Measurements from ENCODE around the gene ARHGAP4.

ARHGAP4 gene

DNA sequence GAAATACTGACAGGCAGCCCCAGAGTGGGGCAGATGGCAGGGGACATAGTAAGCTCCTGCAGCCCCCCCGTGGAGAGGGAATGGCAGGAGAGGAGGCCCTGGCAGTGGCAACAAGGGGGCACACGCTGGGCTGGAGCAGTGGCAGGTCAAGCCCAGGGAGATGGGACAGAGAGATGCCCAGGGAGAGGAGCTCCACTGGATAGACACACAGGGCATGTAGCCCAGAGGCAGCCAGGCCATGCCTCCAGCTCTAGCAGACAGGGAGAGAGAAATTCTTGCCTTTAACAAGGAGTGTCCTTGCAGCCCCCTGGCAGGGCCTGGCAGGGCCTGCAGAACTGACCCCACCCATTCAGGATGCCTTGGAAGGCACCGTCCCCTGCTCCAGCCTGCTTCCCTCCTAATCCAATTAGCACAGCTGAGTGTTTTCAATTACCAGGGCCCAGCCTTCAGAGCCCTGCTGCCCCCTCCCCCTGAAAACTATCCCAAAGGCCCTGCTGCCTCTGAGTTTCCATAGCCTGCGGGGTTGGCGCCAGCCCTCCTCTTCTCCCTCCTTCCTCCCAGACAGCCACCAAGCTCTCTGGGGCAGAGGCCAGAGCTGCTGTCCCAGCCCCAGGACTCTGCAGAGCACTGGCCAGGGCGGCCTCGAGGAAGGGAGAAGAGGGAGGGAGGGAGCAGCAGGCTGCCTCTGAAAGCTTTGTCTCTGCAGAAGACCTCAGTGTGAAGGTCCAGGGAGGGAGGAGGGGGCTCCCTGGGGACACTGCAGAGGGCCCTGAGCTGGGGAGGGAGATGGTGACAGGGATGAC, 52.6 kb downstream of the ARHGAP4 start:
- FAIRE-seq (no peak), DNase-seq (ENCODE audit: insufficient read length) (no peak)
- TF ChIP-seq POLR2A (IDR thresholded peaks at IDR 0.05; ENCODE audit: low read depth, low read length) (no peak), TAF1 (IDR thresholded peaks at IDR 0.05; ENCODE audit: borderline replicate concordance, low read depth, low read length) (no peak), POLR2AphosphoS5 (IDR thresholded peaks at IDR 0.05; ENCODE audit: low read depth, low read length) (no peak)

DNA sequence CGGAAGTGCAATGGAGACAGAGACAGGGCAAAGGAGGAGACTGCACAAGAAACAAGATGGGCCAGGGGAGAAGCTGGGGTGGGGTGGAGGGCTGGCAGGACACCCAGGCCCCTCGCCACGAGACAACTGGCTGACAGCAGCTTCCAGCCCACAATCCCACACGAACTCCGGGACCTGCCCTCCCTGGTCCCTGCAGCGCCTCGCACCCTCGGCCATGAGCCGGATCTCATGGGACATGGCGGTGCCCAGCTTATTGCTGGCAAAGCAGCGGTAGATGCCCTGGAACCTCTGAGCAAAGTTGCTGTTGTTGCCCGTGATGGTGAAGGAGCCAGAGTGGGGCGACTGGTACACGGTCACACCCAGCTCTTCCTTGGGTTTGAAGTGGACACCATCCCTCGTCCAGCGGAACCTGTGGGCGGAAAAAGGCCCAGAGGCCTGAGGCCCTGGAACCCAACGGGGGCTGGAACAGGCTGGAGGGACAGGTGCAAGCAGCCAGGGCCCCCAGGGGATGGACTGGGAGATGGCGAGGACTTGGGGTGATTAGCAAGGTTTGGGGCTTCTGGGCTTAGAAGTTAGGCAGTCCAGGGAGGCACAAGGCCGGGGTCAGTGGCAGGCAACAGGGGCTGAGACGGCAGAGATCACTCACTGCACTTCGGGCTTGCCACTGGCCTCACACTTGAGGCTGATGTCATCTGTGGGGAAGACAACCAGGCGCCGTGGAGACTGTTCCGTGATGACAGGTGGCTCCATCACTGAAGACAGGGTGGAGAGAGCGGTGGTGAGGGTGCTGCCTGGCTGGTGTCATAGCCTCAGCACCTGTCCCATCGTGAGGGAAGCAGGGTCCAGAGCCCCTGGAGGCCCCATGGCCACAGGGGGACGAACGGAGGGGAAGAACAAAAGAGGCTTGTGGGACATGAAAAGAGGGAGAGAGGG, 53.9 kb downstream of the ARHGAP4 start:
- FAIRE-seq = no peak
- no peak for DNase-seq (ENCODE audit: insufficient read length)
- TF ChIP-seq POLR2A (IDR thresholded peaks at IDR 0.05; ENCODE audit: low read depth, low read length) (no peak), POLR2AphosphoS5 (IDR thresholded peaks at IDR 0.05; ENCODE audit: low read depth, low read length) (no peak), TAF1 (IDR thresholded peaks at IDR 0.05; ENCODE audit: borderline replicate concordance, low read depth, low read length) (no peak)

- DNase-seq (ENCODE audit: insufficient read length) (no peak), FAIRE-seq (no peak)
- TF ChIP-seq TAF1 (IDR thresholded peaks at IDR 0.05; ENCODE audit: borderline replicate concordance, low read depth, low read length) = no peak
- TF ChIP-seq POLR2A (IDR thresholded peaks at IDR 0.05; ENCODE audit: low read depth, low read length) = no peak
- no peak for TF ChIP-seq POLR2AphosphoS5 (IDR thresholded peaks at IDR 0.05; ENCODE audit: low read depth, low read length)
Measured at GRCh38 chrX:153871451-153871850, 54.6 kb downstream of the ARHGAP4 start.

- FAIRE-seq (no peak), DNase-seq (ENCODE audit: insufficient read length) (no peak)
- TF ChIP-seq TAF1 (IDR thresholded peaks at IDR 0.05; ENCODE audit: borderline replicate concordance, low read depth, low read length) (no peak), POLR2A (IDR thresholded peaks at IDR 0.05; ENCODE audit: low read depth, low read length) (no peak), POLR2AphosphoS5 (IDR thresholded peaks at IDR 0.05; ENCODE audit: low read depth, low read length) (no peak)
Measured at GRCh38 chrX:153870791-153871360, 55.2 kb downstream of the ARHGAP4 start.

GRCh38 chrX:153870288-153870690, 55.8 kb downstream of the ARHGAP4 start:
- no peak for FAIRE-seq
- no peak for TF ChIP-seq POLR2AphosphoS5 (IDR thresholded peaks at IDR 0.05; ENCODE audit: low read depth, low read length)
- TF ChIP-seq POLR2A (IDR thresholded peaks at IDR 0.05; ENCODE audit: low read depth, low read length) = no peak
- no peak for TF ChIP-seq TAF1 (IDR thresholded peaks at IDR 0.05; ENCODE audit: borderline replicate concordance, low read depth, low read length)
- DNase-seq (ENCODE audit: insufficient read length) = no peak

DNA sequence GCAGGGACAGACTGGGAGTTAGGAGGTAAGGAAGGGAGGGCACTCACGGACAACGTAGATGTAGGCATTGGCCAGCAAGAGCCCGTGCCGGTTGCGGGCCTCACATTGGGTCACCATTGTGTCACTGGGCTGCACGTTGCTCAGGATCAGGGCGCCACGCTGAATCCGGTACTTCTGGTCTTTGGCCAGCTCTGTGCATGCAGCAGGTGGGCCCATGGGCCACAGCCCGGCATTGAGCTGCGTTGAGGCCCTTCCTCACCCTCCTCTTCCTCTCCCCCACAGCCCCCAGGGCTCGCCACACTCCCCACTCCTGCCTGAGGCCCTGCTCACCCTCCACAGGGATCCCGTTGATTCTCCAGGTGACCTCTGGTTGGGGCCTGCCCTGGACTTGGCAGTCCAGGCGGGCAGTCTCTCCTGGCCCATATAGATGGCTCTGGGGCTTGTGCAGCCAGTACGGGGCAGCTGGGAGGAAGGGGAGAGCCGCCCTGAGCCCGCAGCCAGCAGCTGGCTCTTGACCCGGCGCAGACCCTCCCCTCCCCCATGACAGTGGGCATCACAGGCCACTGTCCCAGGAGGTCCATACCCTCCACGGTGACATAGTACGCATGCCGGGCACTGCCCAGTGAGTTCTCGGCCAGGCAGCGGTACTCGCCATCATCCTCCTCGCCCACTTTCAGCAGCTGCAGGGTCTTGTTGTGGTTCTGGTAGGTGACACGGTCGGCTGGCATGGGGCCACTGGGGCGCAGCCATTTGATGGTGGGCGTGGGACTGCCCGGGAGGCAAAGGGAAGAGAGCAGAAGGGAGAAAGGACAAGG, 56.4 kb downstream of the ARHGAP4 start:
- DNase-seq (ENCODE audit: insufficient read length) (no peak), FAIRE-seq (no peak)
- TF ChIP-seq POLR2AphosphoS5 (IDR thresholded peaks at IDR 0.05; ENCODE audit: low read depth, low read length) (no peak), POLR2A (IDR thresholded peaks at IDR 0.05; ENCODE audit: low read depth, low read length) (no peak), TAF1 (IDR thresholded peaks at IDR 0.05; ENCODE audit: borderline replicate concordance, low read depth, low read length) (no peak)

DNA sequence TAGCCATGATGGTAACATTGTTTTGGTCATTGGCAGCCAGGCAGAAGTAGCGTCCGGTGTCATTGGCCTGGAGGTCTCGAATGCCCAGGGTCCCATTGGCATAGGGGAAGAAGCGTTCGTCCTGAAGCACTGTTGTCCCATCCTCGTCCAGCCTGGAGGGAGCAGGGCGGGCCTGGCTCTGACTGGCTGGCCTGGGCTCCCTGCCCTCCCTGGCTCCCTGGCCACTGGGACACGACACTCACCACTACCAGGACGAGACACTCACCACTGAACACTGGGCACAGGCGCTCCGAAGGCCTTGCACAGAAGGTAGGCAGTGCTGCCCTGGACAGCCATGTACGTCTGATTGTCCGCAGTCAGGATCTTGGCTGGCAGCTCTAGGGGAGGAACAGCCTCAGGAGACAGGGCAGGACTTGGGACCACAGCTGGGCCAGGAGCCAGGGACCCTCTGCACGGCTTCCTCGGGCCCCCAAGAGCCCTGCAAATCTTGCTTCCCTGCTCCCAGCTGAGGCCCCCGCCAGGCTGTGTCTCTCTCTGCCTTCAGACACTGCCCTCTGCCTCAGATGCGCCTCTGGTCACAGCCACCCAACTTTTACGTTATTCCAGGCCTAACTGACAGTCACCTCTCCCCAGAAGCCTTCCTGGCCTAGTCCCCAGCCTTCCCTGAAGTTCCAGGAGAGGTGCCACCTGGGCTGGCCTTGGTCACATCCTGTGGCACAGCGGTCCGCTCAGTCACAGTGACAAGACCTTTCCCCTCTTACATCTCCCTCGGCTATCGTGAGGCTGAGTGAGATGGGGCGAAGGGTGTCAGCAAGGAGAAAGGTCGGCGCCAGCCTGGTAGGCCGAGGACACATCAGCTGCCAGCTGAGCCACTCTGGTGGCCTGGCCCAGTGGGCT, 57.2 kb downstream of the ARHGAP4 start:
- DNase-seq (ENCODE audit: insufficient read length) (peak; percentile 13), FAIRE-seq (no peak)
- TF ChIP-seq POLR2AphosphoS5 (IDR thresholded peaks at IDR 0.05; ENCODE audit: low read depth, low read length) (no peak), POLR2A (IDR thresholded peaks at IDR 0.05; ENCODE audit: low read depth, low read length) (no peak), TAF1 (IDR thresholded peaks at IDR 0.05; ENCODE audit: borderline replicate concordance, low read depth, low read length) (no peak)

DNA sequence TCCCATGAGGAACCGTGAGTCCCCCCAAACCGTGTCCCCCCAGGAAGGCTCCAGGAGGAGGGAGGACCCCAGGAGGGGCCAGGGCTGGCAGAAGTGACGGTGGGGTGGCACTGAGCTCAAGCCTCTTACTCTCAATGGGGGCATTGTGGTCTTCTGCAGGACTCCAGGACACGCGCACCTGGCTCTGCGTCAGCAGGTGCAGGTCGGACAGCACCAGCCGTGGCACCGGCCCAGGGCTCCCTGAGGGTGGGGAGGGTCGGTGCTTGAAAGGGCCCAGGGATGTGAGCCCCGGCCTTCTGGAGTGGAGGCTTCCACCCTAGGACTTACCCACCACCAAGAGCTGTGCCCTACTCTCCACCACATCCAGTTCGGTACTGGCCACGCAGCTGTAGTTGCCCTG, 58.4 kb downstream of the ARHGAP4 start:
- FAIRE-seq = no peak
- no peak for DNase-seq (ENCODE audit: insufficient read length)
- TF ChIP-seq POLR2A (IDR thresholded peaks at IDR 0.05; ENCODE audit: low read depth, low read length) = no peak
- no peak for TF ChIP-seq POLR2AphosphoS5 (IDR thresholded peaks at IDR 0.05; ENCODE audit: low read depth, low read length)
- no peak for TF ChIP-seq TAF1 (IDR thresholded peaks at IDR 0.05; ENCODE audit: borderline replicate concordance, low read depth, low read length)

DNA sequence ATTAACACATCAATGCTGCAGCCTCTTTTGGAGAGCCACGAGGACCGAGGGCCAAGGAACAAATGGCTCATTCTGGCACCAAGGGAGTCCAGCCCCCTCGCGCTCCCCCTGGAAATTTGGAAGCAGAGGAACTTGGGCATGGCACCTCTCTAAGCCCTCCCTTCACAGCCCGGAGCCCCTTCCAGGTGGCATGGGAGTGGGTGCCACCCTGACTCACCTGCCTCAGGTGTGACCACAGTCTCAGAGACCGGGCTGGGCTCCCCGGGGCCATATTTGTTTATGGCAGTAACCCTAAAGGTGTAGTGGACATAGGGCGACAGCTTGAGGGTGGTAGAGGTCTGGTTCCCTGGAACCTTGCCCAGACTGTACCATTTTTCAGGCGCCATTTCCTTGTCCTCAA, 58.9 kb downstream of the ARHGAP4 start:
- TF ChIP-seq POLR2AphosphoS5 (IDR thresholded peaks at IDR 0.05; ENCODE audit: low read depth, low read length) = no peak
- TF ChIP-seq TAF1 (IDR thresholded peaks at IDR 0.05; ENCODE audit: borderline replicate concordance, low read depth, low read length) = no peak
- TF ChIP-seq POLR2A (IDR thresholded peaks at IDR 0.05; ENCODE audit: low read depth, low read length) = no peak
- FAIRE-seq = no peak
- DNase-seq (ENCODE audit: insufficient read length) = peak; percentile 13
